ENCODE data around the gene DZIP1.

DZIP1 gene

GRCh38 chr13:95643571-95643935, 953 bp downstream of the DZIP1 start:
- no peak for DNase-seq

DNA sequence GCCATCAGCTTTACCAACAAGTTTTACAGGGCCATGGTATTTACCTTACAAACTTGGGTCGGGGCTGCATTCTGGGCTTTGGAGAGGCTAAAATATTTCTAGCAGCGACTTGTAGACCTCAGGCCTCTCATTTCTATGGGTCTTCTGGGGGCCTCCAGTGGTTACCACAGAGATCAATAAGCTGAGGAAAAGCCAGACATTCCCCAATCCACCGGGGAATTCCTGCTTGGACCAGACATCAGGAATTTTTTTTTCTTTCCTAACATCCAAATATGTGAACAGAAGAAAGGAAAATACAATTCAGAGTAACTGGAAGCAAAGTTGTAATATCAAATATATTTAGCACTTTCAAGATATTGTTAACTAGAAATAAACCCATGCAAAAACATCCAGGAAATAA, 1.5 kb downstream of the DZIP1 start:
- no peak for DNase-seq

DNA sequence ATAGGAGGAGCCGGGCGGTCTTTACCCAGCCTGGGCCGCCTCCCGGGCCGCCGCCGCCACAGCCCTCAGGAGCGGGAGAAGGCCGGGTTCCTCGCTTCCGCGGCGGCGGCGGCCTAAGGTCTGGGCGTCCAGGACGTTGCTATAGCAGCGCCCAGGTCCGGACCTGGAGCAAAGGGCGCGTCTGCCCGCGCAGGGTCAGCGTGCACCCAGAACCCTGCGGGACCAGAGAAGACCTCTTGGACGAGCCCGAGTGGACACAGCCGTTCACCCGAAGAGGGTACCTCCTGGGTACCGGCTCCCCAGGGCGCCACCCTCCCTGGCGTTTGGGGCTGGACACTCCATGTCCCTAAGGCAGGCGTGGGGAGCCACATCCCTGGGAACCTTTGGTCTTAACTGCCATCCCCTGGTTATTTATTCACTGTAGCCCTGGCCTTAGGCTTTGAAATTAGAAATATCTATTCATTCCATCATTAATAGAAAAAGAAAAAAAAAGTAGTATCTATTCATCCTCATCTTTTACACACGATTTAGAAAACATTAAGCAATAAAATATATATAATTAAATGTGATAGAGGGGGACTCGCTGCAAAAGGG, 2.4 kb downstream of the DZIP1 start:
- DNase-seq: peak; percentile 54

DNA sequence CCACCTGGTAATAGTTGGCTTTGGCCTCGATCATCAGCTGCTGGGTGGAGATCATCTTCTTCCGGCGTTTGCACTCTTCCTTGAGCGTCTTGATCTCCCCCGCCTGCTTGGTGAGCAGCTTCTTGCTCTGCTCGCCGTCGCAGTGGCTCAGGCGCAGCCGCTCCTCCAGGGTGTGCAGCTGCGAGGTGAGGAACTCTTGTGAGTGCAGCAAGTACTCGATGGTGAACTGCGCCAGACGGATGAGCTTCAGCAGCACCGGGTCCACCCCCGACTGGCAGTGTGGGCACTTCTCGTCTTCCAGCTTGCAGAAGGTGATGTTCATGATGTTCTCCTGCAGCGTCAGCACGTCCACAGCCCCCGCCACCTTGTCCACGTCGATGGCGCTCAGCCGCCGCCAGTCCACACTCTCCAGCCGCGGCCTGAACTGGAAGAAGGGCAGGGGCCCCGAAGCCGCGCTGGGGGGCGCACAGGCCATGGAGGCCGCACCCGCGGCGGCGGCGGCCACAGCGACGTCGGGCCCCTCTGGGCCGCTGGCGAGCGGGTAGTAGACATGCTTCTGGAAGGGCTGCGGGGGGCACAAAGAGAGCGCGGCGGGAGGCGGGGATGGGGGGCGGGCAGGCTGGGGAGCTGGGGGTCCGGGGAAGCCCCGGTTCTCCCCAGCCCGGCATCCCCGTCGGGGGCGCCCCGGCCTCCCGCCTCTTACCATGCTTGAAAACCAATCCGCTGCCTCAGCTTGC, 3.0 kb downstream of the DZIP1 start:
- DNase-seq: peak; percentile 34

GRCh38 chr13:95636853-95637252, 7.7 kb downstream of the DZIP1 start:
- no peak for DNase-seq

DNA sequence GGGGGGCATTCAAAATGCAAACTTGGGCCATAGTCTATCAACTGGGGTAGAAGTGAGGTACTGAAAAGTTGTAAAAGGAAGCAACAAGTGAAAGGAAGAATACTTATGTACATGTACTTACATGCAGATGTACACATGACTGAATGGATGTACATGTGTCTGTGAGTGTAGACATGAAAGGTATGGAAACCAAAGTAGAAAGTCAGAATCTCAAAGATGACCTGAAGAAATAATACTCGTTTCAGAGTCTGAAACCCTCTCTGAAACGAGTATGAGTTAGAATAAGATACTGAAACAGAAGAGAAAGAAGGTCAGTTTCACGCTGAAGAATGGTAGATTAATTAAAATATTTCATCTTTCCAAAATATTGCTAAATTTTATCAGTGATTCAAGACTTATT, 13.9 kb downstream of the DZIP1 start:
- DNase-seq: no peak

DNA sequence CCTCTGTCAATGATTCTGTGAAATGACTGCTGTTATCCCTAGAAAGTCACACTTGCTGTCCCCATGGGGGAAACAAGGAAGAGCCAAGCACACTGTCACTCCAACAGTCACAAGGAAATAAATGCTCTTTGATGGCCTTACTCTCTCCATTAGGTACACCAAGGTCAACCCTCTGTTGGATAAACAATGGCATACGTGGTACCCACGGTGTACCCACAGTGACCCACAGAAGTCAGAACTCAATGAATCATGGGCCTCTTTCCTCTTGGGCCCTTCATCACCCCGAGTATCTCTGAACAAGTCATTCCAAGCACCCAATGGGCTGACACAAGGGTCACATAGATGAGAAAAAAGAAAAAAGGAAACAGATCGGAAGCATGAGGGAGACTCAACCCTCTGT, 15.4 kb downstream of the DZIP1 start:
- no peak for DNase-seq

DNA sequence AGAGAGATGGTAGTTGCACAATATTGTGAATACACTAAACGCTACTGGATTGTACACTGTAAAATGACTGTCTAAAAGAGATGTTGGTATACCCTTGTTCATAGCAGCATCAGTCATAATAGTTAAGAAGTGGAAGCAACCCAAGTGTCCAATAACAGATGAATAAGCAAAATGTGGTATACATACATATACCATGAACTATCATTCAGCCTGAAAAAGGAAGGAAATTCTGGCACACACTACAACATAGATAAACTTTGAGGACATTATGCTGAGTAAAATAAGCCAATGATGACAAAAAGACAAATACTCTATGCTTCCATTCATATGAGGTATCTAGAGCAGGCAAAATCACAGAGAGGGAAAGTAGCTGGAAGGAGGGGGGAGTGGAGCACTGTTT, 16.0 kb downstream of the DZIP1 start:
- no peak for DNase-seq

- DNase-seq: no peak
Measured at GRCh38 chr13:95627590-95627989, 16.9 kb downstream of the DZIP1 start.

- DNase-seq: no peak
Measured at GRCh38 chr13:95626768-95627167, 17.7 kb downstream of the DZIP1 start.

GRCh38 chr13:95624020-95624419, 20.5 kb downstream of the DZIP1 start:
- DNase-seq: no peak

GRCh38 chr13:95623141-95623540, 21.4 kb downstream of the DZIP1 start:
- DNase-seq: no peak

DNA sequence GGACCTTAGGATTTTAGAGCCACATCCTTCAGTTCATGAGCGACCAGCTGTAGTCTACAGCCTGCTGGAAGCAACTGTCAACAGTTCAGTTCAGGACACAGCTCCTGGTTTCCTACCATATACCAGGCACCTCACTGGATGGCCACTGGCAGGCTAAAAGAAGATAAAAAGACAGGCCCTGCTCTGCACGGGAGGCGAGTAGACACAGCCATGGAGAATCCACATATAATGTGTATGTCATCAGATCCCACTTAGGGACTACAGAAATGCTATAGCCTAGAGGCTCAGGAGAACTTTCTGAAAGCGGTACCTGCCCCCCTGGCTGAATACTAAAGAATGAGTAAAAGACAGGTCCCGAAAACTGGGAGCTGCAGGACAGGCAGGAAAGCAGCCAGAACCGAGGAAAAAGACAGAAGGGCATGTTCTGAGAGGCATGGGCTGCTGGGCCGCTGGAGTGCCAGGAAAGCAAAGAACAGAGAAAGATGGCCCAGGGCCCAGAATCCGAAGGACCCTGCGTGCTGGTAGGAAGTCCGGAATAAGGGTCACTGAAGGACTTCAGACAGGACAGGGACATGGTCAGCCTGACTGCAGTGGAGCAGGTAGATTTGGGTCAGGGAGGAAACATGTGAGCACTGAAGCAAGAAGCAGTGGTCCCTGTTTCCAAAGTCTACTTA, 23.5 kb downstream of the DZIP1 start:
- no peak for DNase-seq

DNA sequence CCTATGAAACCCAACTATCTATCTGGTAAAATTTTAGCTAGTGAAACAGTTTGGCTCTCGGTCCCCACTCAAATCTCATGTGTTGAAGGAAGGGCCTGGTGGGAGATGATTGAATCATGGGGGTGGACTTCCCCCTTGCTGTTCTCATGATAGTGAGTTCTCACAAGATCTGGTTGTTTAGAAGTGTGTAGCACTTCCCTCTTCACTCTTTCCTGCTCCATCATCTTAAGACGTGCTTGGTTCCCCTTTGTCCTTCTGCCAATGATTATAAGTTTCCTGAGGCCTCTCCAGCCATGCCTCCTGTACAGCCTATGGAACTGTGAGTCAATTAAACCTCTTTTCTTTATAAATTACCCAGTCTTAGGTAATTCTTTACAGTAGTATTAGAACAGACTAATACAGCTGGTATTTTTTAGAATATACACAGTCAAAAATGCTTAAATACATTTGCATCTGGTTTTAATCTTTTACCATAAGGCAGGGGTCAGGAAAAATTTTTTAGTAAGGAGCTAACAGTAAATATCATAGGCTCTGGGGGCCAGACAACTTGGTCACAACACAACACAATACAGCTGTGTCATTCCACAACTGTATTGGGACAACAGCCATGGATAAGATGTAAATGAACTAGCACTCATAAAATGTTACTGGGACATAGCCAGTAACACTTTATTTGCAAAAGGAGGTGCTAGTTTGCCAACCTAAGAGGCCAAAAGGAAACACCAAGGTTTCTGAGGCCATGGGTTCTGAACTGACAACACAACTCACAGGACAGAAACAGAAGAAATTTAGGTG, 24.3 kb downstream of the DZIP1 start:
- no peak for DNase-seq

DNA sequence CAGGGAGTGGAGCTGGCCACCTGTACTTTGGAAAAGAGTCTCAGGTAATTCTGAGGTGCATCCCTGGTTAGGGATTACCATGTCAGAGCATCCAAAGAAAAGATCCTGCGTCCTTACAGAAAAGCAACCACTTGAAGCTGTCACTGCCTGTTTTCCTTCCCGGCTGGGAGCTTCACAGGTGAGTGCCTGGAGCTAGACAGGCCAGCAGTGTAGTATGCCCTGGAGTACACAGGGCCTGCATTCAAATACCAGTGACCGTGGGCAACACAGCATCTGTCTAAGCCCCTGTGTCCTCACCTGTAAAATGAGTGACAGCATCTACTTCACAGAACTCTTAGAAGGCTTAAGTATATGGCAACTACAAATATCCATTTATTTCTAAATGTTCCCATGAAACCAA, 29.0 kb downstream of the DZIP1 start:
- no peak for DNase-seq

DNA sequence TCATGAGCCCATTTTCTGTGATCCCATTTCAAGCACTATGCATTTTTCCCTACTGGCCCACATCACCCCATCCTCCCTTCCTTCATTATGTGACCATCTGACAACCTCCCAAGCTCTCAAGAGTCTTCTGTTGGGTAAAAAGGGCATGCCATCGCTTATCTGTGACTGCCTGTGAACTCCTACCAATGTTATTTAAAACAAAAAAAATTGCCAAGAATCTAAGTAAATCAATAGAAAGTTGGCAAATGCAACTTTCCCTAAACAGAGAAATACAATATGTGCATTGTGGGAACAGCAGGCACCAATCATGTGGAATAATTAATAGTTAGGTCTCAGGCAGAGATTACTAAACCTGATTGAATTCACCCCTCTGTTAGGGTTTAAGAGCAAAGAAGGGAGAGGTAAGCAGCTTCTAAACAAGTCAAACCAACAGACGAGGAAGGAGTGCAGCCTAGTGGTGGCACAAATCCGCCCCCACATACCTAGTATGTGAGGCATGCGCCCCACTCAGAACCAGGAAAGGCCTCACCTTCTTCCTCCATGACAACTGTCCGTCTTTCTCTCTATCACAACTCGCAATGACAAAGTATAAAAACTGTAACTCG, 29.8 kb downstream of the DZIP1 start:
- DNase-seq: no peak

DNA sequence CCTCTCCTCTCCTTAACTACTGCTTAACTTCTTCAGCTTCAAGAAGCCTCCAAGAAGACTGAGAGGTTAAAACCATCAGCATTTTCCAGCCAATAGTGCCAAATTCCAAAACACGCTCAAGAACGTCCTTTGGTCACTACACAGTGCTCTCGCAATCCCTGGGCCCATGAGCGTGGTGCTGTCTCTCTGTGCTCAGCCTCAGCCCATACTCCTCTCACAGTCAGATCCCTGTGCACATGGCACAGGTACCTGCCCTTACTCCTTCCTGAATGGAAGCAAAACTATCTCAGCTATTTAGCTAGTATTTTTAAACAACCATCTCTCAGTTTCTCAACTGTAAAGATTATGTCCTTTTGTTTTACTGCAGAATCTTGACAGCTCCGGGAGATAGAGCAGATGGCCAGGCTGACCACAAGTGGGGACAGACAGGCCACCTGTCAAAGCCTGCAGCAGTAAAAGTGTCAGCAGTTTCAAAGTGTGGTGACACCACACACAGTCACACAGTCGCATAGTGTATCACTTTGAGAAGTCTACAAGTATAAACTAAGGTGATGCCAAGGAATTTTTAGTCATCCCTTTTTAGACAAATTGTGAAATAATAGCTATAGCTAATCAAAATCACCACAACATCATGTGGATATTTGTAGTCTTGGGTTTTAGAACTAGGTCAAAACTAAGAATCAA, 35.7 kb downstream of the DZIP1 start:
- DNase-seq: no peak

GRCh38 chr13:95607366-95607765, 37.1 kb downstream of the DZIP1 start:
- DNase-seq: no peak

DNA sequence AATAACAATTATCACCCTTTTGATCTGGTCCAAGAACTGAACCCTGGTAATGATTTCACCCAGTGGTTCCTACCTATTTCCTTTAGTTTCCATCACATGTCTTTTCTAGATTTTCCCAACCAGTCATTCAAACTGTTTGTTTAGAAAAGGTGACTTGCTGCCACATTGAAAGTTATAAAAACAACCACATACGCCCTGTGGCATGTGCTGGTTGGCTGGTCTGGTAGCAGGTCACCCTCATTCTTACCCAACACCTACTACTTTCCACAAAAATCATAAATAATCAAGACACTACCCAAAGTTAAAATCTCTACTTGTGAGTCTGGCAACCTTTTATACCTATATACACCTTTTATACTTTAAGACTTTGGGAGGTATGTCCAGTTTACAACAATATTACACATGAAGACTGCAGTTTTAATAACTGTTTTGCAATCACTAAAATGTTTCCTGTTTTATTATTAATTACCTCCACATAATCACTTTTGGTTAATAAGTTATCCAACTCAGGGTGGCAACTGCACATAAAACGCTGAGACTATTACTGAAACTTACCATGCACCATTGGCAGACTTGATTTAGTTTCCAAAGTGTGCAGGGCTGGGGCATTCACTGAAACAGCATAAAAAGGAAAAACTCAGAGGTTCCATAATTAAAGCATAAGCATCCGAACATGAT, 38.9 kb downstream of the DZIP1 start:
- DNase-seq: no peak

- no peak for DNase-seq
Measured at GRCh38 chr13:95604556-95604915, 40.0 kb downstream of the DZIP1 start.

- no peak for DNase-seq
Measured at GRCh38 chr13:95603887-95604555, 40.5 kb downstream of the DZIP1 start.

Measured in left hindlimb (tissue), 1 donor.